ENCODE measurements around the gene TRIAP1.

The TRIAP1 gene

DNA sequence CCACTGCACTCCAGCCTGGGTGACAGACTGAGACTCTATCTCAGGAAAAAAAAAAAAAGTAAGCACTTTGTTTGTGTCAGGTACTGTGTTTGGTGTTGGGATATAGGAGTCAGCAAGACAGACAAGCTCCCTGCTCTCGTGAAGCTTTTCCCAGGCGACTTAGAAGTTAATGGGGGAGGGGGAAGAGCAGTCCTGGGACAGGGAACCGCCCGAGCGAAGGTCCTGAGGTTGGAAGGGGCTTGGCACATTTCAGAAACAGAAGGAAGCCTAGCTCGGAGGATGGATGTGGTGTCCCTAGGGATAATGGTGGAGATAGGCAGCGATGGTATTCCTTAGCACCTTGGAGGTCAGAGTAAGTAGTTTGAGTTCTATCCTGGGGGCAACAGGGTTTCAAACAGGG, 16.8 kb downstream of the TRIAP1 start:
- Histone ChIP-seq H4K20me1 (ENCODE audit: insufficient read depth, low read length) (no peaks in the 10 kb centered on the region), H3K4me1 (ENCODE audit: low read length) (peaks cover 5% of the 10 kb centered on the region; the same call in 1 of the 2 replicates), H3K4me3 (ENCODE audit: low read length) (no peak overlapping the region), H3K4me2 (ENCODE audit: low read length) (no peak overlapping the region), H3K27me3 (ENCODE audit: low read depth, low read length) (0 out of 2 replicates have a peak, but pooled peaks cover 4% of the 10 kb centered on the region), H3K9ac (ENCODE audit: low read length) (no peak overlapping the region), H3K36me3 (replicated peaks; ENCODE audit: low read depth, low read length) (no peaks in the 10 kb centered on the region), H2AFZ (ENCODE audit: low read depth, low read length) (no peak overlapping the region), H3K27ac (ENCODE audit: low read length) (no peak overlapping the region), H3K9me3 (ENCODE audit: insufficient read depth, low read length) (no peaks in the 10 kb centered on the region), H3K79me2 (ENCODE audit: low read length) (no peaks in the 10 kb centered on the region)
- TF ChIP-seq, protein P1, sequence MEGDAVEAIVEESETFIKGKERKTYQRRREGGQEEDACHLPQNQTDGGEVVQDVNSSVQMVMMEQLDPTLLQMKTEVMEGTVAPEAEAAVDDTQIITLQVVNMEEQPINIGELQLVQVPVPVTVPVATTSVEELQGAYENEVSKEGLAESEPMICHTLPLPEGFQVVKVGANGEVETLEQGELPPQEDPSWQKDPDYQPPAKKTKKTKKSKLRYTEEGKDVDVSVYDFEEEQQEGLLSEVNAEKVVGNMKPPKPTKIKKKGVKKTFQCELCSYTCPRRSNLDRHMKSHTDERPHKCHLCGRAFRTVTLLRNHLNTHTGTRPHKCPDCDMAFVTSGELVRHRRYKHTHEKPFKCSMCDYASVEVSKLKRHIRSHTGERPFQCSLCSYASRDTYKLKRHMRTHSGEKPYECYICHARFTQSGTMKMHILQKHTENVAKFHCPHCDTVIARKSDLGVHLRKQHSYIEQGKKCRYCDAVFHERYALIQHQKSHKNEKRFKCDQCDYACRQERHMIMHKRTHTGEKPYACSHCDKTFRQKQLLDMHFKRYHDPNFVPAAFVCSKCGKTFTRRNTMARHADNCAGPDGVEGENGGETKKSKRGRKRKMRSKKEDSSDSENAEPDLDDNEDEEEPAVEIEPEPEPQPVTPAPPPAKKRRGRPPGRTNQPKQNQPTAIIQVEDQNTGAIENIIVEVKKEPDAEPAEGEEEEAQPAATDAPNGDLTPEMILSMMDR (IDR thresholded peaks at IDR 0.05; ENCODE audit: low read depth, low read length) = no peak
- TF ChIP-seq EZH2phosphoT487 (IDR thresholded peaks at IDR 0.05; ENCODE audit: low read depth) = no peak

DNA sequence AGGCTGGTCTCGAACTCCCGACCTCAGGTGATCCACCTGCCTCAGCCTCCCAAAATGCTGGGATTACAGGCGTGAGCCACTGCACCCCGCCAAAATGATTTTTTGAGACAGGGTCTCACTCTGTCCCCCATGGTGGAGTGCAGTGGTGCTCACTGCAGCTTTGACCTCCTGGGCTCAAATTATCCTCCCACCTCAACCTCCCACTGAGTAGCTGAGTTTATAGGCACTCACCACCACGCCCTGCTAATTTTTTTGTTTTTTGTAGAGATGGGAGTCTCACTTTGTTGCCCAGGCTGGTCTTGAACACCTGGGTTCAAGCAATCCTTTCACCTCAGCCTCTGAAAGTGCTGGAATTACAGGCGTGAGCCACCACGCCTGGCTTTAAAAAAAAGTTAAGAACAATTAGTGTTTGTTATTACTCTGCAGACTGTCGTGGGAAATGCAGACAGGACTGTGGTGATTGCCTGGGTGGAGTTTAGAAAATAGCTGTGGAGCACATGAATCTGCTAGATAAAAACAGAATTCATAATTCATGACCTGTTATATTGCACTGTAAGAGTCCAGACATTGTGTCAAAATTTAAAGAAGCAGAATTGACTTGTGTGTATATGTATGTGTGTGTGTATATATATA, 17.5 kb downstream of the TRIAP1 start:
- H4K20me1 ChIP-seq (ENCODE audit: insufficient read depth, low read length) = no peaks in the 10 kb centered on the region
- no peak overlapping the region for H3K4me2 ChIP-seq (ENCODE audit: low read length)
- no peaks in the 10 kb centered on the region for H3K36me3 ChIP-seq (replicated peaks; ENCODE audit: low read depth, low read length)
- H3K79me2 ChIP-seq (ENCODE audit: low read length) = no peaks in the 10 kb centered on the region
- peaks cover 5% of the 10 kb centered on the region; the same call in 1 of the 2 replicates for H3K4me1 ChIP-seq (ENCODE audit: low read length)
- no peaks in the 10 kb centered on the region for H3K9me3 ChIP-seq (ENCODE audit: insufficient read depth, low read length)
- TF ChIP-seq, protein P1 (IDR thresholded peaks at IDR 0.05; ENCODE audit: low read depth, low read length) = no peak
- TF ChIP-seq EZH2phosphoT487 (IDR thresholded peaks at IDR 0.05; ENCODE audit: low read depth) = no peak
- no peak overlapping the region for H2AFZ ChIP-seq (ENCODE audit: low read depth, low read length)
- 0 out of 2 replicates have a peak, but pooled peaks cover 4% of the 10 kb centered on the region for H3K27me3 ChIP-seq (ENCODE audit: low read depth, low read length)
- no peak overlapping the region for H3K27ac ChIP-seq (ENCODE audit: low read length)
- H3K4me3 ChIP-seq (ENCODE audit: low read length) = no peak overlapping the region
- H3K9ac ChIP-seq (ENCODE audit: low read length) = no peak overlapping the region

DNA sequence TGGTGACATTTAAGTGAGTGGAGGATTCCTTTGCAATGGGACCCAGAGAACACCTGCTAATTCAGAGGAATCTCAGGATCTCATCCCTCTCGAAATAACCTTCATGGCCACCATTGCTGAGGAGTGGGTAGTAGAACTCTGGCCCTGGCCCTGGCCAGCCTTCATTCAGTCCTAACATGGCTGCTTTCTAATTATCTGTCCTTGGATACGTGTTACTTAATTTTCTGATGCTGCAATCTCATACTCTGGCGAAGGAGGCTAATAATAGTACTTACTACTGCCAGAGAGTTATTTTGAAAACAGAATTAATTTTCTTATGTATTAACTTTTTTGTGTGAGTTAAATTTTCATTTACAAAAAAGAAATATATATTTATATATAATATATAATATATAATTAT, 20.4 kb downstream of the TRIAP1 start:
- no peaks in the 10 kb centered on the region for H4K20me1 ChIP-seq (ENCODE audit: insufficient read depth, low read length)
- no peak overlapping the region for H3K27ac ChIP-seq (ENCODE audit: low read length)
- H3K36me3 ChIP-seq (replicated peaks; ENCODE audit: low read depth, low read length) = no peaks in the 10 kb centered on the region
- H3K27me3 ChIP-seq (ENCODE audit: low read depth, low read length) = 0 out of 2 replicates have a peak, but pooled peaks cover 4% of the 10 kb centered on the region
- no peaks in the 10 kb centered on the region for H3K9me3 ChIP-seq (ENCODE audit: insufficient read depth, low read length)
- no peaks in the 10 kb centered on the region for H3K79me2 ChIP-seq (ENCODE audit: low read length)
- H3K9ac ChIP-seq (ENCODE audit: low read length) = no peak overlapping the region
- H3K4me2 ChIP-seq (ENCODE audit: low read length) = no peak overlapping the region
- H2AFZ ChIP-seq (ENCODE audit: low read depth, low read length) = no peak overlapping the region; the same call in 1 of the 2 replicates
- TF ChIP-seq, protein P1 (IDR thresholded peaks at IDR 0.05; ENCODE audit: low read depth, low read length) = no peak
- TF ChIP-seq EZH2phosphoT487 (IDR thresholded peaks at IDR 0.05; ENCODE audit: low read depth) = no peak
- H3K4me1 ChIP-seq (ENCODE audit: low read length) = no peaks in the 10 kb centered on the region
- H3K4me3 ChIP-seq (ENCODE audit: low read length) = no peak overlapping the region

DNA sequence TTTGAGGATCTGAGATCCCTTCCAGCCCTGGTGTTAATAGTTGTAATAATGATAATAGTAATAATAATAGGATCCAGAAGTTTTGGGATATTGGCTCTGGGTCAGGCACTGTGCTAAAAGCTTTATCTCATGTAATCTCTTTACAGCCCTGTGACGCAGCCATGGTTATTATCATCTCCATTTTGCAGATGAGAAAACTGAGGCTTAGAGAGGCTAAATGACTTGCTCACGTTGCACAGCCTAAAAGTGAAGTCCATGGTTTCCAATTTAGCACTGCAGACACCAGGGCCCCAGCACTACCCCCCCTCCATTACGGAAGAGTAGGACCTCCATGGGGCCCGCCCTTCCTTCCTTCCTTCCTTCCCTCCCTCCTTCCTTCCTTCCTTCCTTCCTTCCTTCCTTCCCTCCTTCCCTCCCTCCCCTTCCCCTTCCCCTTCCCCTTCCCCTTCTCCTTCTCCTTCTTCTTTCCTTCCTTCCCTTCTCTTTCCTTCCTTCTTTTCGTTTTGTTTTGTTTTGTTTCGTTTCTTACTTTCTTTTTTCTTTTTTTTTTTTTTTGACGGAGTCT, 23.2 kb downstream of the TRIAP1 start:
- Histone ChIP-seq H3K9ac (ENCODE audit: low read length) (no peak overlapping the region), H3K27ac (ENCODE audit: low read length) (no peak overlapping the region), H3K4me1 (ENCODE audit: low read length) (no peaks in the 10 kb centered on the region), H3K9me3 (ENCODE audit: insufficient read depth, low read length) (no peaks in the 10 kb centered on the region), H3K4me2 (ENCODE audit: low read length) (no peak overlapping the region), H3K36me3 (replicated peaks; ENCODE audit: low read depth, low read length) (no peaks in the 10 kb centered on the region), H3K27me3 (ENCODE audit: low read depth, low read length) (no peaks in the 10 kb centered on the region), H3K4me3 (ENCODE audit: low read length) (no peak overlapping the region), H3K79me2 (ENCODE audit: low read length) (no peaks in the 10 kb centered on the region), H2AFZ (ENCODE audit: low read depth, low read length) (no peak overlapping the region), H4K20me1 (ENCODE audit: insufficient read depth, low read length) (no peaks in the 10 kb centered on the region)
- TF ChIP-seq EZH2phosphoT487 (IDR thresholded peaks at IDR 0.05; ENCODE audit: low read depth) = no peak
- TF ChIP-seq, protein P1 (IDR thresholded peaks at IDR 0.05; ENCODE audit: low read depth, low read length) = no peak

All from OCI-LY3 (cell line).